ENCODE data around the gene PON3. TPM values are rescaled to one million over a fixed set of nuclear protein-coding genes. Genes with fewer than 3 reads are reported as not detected.
"Not testable (repeated sequence)": the region's sequence is repeated elsewhere in the genome, so short reads cannot be mapped to it uniquely, and the experiment has no call there.

Gene PON3
- polyA plus RNA-seq, 5 donors, result 11.9 to 19.9 (median 13.3) TPM

DNA sequence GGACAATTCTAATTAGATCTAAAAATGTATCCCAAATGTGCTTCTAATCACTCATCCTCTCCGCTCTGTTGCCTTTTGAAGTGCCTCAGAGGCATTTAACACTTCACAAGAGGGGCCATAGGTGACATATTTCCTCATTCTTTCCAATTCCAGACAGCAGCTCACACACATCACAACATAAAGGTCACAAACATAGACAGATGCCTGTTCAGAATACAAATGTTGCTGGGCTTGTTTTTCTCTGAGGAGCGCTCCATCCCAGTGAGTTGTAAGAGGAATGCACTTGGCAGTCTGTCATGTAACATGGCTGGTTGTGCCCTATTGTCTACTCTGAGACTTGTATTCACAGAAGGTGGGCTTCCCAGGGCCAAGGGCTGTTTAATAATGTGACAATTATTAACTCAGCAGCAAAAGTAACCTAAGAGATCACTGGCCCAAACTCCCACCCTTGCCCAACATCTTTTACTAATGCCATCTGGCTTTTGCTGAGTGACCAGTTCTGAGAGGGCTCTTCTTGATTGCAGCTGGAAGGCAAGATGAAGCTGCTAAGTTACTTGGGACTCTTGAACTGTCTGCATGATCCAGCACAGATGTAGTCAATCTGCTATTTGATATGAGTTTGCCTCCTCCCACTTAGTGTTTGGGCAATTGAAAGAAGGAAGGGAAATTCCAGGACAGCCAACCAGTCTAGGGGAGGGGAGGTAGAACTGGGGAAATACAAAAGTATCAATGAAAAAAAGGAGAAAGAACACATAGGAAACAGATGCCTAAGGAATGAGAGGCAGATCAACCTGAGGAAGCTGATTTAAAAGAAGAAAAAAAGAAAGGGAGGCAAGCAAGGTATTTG lies 25.0 kb upstream of the PON3 start:
- DNase-seq, result peak in 1 of 2 donors; percentile 42

DNA sequence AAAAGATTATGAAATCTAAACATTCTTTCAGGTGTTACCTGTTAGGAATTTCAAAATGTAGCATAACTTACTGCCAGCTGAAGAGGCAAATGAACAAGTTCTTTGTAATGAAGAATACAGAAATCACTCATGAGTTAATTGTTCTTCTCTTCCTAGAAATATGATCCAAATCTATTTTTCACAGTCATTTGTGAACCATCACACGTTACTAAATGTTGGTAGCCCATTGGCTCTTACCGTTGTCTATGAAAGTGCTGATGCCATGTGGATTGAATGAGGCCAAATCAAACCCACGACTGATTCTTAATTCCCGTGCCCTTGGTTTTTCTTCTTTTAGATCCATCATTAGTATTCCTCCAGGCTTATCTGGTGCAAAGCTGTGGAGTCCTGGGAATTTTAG lies 15.9 kb upstream of the PON3 start:
- no peak for DNase-seq

DNA sequence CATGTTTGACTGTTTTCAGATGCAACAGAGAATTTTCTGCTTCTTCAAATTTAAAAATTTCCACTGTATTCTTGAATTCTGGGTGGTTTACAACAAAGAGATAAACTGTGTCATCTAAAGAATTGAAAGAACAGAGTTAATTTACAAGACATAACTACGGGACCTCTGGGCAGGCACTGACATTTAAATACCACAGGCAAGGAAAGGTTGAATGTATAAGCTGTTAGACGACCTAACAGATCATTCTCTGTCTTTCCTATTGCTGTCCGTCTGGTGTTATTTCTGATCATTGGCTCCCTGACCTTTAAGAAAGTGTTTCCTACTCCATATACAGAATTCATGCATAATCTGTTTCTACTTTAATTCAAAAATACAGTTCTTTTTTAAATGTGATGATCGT lies 15.5 kb upstream of the PON3 start:
- no peak for DNase-seq

DNA sequence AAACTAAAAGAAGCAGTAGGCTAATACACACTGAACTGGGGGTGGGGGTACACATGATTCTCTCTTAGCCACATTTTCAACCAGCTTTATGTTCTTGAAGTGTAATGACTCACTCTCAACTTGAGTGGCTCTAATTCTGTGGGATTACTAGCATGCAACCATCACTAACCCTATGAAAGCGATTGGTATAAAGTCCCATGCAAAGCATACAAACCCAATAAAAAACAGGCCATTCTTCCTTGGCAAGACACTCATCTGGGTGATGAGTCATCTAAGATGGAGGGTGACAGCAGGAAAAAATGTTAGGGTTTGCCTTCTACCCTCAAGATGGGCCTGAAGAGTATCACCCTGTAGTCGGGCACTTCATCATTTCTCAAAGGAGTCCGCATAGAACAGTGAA lies 14.9 kb upstream of the PON3 start:
- no peak for DNase-seq

DNA sequence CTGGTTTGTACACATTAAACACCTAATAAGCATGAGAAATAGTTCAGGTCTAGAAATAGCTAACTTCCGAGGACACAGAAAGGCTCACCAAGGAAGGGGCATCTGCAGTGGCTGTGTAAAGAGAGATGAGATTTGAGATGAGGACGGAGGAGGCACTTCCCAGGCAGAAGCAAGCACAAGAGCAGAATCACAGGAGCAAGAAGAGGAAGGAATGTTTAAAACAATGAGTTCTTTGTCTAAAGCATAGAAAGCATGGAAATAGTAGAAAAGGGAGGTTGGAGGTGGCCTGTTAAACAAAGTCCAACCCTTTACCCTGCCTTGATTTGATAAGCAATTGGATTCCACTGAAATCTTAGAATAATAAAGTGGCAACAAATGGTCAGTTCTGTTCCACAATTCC lies 11.6 kb upstream of the PON3 start:
- no peak for DNase-seq

DNA sequence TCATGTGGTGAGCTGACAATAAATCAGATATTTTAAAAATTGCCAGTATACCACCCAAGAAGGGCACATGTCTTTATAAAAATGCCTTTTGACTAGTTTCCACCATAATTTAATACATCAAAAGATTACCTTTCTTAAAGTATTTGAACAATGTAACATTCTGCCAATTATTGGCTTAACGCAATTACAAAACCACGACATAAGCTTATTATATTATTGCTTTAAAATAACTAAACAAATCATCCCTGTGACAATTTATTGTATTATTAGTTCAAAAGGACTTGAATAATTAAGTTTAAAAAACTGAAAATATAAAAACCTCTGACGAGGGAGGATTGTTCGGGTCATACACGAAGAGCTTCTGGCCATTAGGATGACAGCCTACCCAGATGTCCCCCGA lies 9.6 kb upstream of the PON3 start:
- DNase-seq, result no peak

DNA sequence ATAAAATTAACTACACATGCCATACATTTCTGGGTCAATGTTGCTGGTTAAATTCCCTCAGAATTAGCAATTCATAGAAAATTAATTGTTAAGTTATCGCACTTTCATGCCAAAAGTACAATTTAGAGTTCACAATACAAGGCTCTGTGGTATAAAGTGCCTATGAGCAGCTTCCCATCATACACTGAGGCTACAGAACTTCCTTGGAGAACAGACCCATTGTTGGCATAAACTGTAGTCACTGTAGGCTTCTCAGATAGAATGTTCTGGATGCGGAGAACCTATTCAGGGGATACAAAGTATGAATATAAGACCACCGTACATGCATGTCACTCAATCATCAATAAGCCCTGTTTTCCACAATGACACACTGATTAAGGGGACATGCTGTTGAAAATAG lies 9.0 kb upstream of the PON3 start:
- DNase-seq, result no peak

DNA sequence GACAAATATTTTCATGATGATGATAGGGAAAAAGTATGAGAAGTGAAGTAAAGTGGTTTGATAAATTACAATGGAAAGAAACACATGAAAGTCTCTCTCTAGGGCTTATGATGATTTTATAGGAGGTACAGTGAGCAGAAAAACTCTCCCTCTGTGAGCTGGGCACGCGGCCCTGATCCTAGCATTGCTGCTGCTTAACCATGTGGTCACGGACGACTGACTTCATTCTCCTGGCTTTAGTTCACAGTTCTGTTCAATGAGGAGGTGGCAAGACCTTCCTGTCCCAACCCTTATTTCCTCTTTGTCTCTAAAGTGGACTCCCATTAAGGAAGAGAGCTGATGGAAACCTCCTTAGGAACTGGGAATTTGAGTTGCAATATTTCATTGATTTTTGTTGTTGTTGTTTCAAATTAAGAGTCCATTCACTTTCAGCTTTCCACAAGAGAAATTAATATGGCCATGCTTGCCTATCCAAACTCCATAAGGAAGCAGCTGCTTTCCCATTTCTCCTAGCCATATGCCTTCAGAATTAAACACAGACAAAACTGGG lies 8.2 kb upstream of the PON3 start:
- peak in 1 of 2 donors; percentile 40 for DNase-seq

DNA sequence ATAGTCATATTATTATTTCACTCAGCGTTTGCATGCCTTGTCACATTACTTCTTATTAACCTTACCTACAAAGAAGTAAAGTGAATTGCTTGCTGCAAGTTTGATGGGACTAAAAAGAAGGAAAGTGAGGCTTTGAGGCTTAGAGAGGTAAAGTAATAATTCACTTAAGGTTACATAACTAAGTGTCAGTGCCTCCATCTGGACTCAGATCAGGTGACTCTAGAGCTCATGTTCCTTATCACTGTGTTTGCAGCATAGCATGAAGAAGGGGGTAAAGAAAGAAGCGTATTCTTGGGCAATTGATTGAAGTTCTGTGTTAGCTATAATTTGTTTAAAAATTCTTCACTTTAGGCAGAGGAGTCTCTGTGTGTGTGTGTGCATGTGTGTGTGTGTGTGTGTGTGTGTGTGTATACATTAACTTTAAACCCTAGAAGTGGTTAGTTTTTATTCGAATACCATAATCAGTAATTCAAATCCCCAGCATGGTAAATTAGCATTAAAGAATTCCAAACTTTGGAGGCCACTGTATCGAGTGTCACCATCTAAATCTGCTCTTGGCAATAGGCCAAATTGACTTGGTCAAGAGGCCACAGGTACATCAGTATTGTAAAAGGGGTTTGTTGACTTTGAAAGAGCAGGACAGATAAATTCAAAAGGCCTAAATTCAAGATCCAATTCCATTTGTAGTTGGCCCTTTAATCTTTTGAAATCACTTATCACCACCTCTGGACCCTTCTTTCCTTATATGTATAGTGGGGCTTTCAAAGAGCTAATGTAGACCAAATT lies 2.2 kb upstream of the PON3 start:
- DNase-seq, result no peak

DNA sequence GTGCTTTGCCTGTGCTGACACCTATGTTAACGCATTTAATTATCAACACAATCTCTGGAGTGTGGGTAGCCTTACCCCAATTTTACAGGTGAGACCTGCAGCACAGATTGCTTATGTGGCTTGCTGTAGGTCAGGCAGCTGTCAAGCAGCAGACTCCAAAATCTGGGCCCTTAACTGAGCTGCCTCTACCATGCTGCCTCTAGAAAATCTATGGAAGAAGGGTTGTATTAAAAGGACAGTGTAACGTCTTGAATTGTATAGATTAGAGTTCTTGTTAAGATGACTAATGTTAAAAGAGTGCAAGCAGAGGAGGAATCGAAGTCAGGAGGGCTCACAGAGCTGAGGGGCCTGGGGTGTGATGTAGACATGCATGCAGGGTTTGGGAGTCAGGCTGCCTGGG lies 1.2 kb upstream of the PON3 start:
- DNase-seq, result no peak

DNA sequence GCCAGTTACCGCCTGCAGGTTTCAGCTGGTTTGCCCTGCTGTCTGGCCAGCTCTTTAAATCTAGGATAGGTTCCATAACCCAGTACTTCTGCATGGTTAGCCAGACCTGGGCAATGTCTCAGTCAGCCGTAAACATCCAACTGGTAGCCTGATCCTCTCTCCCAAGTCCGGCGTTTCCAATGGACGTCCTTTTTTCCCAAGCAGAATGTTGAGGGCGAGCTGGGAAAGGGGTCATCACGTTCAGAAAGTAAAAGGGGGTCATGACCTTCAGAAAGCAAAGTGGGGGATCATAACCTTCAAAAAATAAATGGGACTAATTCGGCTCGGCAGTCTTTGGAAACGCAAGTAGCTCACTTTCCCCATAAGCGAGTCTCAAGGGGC lies 430 bp downstream of the PON3 start:
- DNase-seq, result no peak

DNA sequence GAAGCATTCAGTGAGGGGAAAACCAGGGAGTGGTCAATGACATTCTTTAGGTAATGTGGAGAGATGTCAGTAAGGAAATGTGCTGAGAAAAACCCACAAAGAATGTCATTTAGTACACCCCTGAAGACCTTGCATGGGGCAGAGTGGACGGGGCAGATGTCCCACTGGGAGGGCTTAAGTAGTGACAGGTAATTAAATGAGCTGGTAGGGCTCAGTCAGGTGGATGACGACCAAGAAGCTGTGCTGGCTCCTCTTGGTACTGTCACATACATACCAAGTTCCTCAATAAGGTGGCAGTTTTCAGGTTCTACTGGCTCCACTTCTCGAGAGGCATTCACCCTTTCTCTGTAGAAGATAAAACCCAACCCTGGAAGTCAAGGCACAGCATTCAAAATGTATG lies 1.8 kb downstream of the PON3 start:
- no peak for DNase-seq

DNA sequence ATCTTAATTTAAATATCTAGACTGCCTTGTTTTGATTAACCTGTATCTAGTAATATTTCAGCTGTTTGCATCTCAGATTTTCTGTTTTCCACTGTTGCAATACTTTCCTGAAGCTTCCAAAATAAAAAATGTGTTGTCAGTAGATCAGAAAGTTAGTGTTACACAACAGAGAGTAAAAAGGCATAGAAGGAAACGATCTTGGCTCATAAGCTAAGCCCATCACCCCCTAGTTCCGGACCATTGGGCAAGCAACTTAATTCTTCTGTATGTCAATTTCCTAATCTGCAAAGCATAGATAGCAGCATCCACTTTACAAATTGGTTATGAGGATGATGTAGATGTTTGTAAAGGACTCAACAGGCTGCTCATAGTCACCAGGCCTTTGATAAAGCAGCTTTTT lies 4.4 kb downstream of the PON3 start:
- DNase-seq, result peak in 1 of 2 donors; percentile 28

DNA sequence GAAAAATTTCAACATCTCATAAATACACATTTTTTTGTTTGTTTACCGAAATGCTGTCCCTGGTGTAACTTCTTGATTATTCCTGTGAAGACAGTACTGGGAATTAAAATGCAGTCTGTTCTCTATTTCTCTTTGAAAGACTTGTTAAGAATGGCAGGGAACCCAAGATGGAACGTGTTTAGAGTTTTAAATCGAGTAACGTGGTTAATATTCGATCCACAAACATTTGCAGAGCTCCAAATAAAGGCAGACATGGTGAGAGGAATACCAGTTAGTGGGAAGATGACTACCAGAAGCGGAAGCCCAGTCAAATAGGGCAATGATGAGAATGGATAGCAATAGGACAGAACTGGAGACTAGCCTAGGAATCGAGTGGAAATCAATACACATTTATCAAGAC lies 6.7 kb downstream of the PON3 start:
- DNase-seq, result no peak

DNA sequence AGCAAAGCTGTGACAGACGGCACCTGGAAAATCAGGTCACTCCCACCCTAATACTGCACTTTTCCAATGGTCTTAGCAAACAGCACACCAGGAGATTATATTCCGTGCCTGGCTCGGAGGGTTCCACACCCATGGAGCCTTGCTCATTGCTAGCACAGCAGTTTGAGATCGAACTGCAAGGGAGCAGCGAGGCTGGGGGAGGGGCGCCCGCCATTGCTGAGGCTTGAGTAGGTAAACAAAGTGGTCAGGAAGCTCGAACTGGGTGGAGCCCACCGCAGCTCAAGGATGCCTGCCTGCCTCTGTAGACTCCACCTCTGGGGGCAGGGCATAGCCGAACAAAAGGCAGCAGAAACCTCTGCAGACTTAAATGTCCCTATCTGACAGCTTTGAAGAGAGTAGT lies 16.7 kb downstream of the PON3 start:
- DNase-seq, result not testable (repeated sequence)

DNA sequence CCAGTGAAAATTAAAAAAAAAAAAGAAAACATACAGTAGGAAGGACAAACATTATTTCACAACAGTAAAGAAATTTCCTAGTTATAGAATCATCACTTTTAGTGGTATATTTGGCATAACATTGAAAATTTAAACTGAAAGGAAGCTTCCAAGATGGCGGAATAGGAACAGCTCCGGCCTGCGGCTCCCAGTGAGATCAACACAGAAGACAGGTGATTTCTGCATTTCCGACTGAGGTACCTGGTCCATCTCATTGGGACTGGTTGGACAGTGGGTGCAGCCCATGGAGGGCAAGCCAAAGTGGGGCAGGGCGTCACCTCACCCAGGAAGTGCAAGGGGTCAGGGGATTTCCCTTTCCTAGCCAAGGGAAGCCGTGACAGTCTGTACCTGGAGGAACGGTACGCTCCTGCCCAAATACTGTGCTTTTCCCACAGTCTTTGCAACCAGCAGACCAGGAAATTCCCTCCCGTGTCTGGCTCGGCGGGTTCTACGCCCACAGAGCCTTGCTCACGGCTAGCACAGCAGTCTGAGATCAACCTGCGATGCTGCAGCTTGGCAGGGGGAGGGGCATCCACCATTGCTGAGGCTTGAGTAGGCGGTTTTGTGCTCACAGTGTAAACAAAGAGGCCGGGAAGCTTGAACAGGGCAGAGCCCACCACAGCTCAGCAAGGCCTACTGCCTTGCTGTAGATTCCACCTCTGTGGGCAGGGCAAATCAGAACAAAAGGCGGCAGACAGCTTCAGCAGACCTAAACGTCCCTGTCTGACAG lies 19.4 kb downstream of the PON3 start:
- DNase-seq, result no peak

DNA sequence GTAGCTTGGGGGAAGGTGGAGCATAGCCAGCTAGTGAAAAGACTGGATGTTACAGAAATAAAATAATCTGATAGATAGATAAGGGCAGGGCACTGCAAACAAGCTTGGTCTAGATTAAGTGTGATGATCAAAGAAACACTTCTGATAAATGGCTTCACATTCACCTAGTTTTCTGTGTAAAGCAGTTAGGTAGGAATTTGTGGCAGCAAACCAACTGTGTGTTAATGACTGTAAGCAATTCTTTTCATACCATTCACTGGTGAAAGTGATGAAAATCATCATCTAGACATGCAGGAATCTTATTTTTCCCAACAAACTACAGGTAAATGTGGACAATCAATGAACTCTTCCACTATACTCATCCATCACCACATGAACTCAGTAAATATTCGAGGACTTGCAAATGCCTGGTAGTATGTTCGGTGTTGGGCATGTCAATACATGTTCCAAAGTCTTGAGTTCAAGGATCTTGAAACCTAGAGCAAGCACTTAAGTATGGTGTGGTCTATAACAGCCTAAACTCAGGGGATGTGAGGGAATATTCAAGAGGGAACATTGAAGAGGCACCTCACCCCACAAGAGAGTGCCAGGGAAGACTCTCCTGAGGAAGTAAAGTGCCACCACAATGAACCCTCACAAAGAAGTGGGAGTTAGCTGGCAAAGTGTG lies 20.5 kb downstream of the PON3 start:
- no peak for DNase-seq

DNA sequence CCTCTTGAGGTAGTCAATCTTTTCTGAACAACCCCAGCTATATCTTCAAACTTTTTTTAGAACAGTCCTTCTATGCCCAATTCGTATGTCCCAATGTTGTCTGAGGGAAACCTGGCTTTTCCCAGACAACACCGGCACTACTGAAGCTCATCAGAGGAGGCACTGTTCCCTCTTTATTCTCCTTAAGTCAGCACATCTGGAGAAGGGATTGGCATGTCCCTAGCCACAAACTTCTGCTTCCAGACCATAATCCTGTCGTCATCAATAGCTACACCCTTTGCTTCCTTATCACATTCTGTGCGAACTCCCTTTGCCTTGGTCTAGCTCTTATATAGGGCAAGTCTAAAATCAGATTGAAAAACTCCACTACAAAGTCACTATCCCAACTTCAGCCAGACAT lies 22.9 kb downstream of the PON3 start:
- no peak for DNase-seq

DNA sequence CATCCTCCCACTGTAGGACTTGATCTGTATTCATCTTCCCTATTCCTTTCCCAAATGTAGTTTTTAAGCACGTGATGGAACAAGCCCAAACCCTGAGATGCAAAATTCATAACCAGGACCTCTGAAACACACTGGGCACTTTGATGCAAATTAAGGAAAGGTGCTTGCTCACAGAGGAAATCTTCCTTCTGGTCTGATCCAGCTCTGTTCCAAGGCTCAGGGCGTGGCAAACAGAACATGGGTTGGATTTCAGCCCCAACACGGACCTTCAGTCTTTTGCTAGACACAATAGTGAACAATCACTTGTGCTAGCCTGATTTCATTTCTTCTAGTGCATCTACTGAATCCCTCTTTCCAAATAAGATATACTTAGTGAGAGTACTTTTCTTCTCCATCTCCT lies 27.9 kb downstream of the PON3 start:
- no peak for DNase-seq

DNA sequence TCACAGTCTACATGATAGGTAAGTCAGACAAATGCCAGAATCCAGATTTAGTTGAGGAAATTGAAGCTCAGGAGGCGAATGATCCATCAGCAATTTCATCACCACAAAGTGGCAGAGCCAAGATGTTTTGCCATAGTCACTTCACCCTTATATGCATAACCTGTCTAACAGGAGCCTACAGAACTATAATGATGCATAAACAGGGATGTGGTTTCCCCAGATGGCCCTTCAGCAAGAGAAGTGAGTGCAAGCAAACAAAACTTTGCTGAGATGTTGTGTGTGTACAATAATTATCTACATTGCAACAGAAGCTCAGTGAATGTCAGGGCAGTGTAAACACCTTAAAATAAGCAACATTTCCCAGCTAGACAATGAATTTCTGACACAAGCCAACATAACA lies 28.6 kb downstream of the PON3 start:
- no peak for DNase-seq

DNA sequence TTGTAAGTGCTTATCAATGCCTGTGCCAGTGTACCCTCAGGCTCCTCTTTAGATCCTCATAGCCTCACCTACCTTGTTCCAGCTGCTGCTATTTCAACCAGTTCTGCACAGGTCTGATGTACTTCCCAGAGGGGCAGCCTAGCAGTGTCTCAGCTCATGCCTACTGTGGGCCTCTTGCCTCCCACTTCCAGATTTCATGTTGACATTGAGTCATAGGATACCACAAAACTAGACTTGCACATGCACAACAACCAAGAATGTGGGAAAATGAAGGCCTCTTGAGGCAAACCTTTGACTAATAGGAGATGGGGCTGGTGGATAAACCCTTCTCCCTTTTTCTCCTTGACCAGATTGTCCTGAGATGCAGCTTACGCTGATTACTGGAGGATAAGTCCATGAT lies 31.0 kb downstream of the PON3 start:
- no peak for DNase-seq

DNA sequence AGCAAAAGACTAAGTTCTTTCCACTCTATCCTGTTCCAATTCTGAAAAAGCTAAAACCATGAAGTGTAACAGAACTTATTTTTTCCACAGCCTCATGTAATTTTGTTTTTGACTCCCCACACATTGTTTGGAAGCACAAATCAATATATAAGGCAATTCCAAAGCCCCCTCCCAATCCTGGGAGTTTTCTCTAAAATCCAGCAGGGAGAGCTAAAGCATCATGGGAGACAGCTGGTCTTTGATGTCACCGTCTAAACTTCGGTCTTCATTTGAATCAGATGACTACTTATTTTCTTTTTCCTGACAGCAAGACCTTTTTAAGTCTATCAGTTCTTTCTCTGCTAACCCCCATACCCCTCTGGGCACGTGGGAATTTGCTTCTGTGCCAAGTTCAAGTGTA lies 38.6 kb downstream of the PON3 start:
- no peak for DNase-seq
